Subcutaneous abdominal adipose tissue (tissue), 5 donors: ENCODE data around the gene DYRK2.

Source experiments
- H3K27ac ChIP-seq: one replicate; pipeline ENCODE4 v1.7.0; 2013; ENCODE audit warnings: low read depth, mild to moderate bottlenecking, inconsistent platforms, low read length, moderate library complexity
- H3K27me3 ChIP-seq, 5 donors: one replicate each; pipeline ENCODE4 v1.7.0; 2013; ENCODE audit warnings: low read length in 5 of 5, inconsistent platforms in 1 of 5; ENCODE audit not compliant: control insufficient read depth in 5 of 5, insufficient read depth in 4 of 5
- H3K36me3 ChIP-seq, 5 donors: one replicate each; pipeline ENCODE4 v1.7.0; 2013; ENCODE audit warnings: low read length in 5 of 5; ENCODE audit not compliant: control insufficient read depth in 5 of 5, insufficient read depth in 5 of 5
- H3K4me1 ChIP-seq, 5 donors: one replicate each; pipeline ENCODE4 v1.7.0; 2013; ENCODE audit warnings: low read length in 5 of 5, mild to moderate bottlenecking in 3 of 5, moderate library complexity in 1 of 5; ENCODE audit not compliant: control insufficient read depth in 5 of 5, insufficient read depth in 5 of 5
- H3K4me3 ChIP-seq, 5 donors: one replicate each; pipeline ENCODE4 v1.7.0; 2013; ENCODE audit warnings: low read length in 5 of 5, low read depth in 1 of 5
- H3K9ac ChIP-seq, 5 donors: one replicate each; pipeline ENCODE4 v1.7.0; 2013; ENCODE audit warnings: low read length in 5 of 5, mild to moderate bottlenecking in 4 of 5, moderate library complexity in 3 of 5
- H3K9me3 ChIP-seq, 5 donors: one replicate each; pipeline ENCODE4 v1.7.0; 2013; ENCODE audit warnings: low read length in 5 of 5; ENCODE audit not compliant: control insufficient read depth in 5 of 5
- donor health status: healthy.
- donor health status: healthy.
- donor health status: healthy.
- donor health status: healthy.
- donor health status: healthy.

Gene DYRK2

DNA sequence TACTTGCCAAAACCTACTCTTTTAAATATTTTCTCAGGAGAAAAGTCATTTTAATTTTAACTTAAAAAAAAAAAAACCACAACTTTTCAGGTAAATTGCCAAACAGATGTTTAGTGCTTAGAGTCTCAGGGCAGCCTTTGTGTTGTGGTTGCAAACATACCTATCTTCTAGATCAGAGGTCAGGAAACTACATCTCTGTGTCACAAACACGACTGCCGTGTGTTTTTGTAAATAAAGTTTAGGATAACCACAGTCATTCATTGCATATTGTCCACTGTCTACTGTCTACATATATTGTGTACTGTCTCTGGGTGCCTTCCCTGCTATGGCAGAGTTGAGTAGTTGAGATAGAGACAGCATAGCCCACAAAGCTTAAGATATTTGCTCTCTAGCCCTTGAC lies 48.9 kb downstream of the DYRK2 start:
- Histone ChIP-seq H3K27ac (no peak overlapping the region), H3K9me3 (no peaks in the 10 kb centered on the region), H3K4me3 (no peak overlapping the region), H3K9ac (no peak overlapping the region), H3K36me3 (no peaks in the 10 kb centered on the region), H3K4me1 (peaks cover 0 to 11% (median 0%) of the 10 kb centered on the region in 5 donors), H3K27me3 (no peaks in the 10 kb centered on the region)

DNA sequence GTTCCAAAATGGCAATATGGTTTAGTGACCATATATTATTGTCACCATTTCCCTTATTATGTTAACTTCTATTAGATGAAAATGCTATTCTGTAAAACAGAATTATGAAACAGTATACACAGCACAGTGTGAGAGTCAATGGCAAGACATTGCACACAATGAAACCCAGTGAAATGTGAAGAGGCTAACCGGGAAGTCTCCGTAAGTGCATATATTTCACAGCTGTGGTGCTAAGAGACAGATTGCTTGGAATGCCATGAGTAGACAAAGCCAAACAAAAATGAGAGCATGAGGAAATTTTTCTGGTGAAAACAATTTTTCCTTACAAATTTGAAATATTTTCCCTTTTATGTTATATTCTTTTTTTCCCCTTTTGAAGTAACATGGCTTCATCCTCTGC lies 49.4 kb downstream of the DYRK2 start:
- Histone ChIP-seq H3K4me1 (peaks cover 0 to 11% (median 0%) of the 10 kb centered on the region in 5 donors), H3K9me3 (no peaks in the 10 kb centered on the region), H3K27me3 (no peaks in the 10 kb centered on the region), H3K27ac (no peak overlapping the region), H3K9ac (no peak overlapping the region), H3K4me3 (no peak overlapping the region), H3K36me3 (no peaks in the 10 kb centered on the region)

DNA sequence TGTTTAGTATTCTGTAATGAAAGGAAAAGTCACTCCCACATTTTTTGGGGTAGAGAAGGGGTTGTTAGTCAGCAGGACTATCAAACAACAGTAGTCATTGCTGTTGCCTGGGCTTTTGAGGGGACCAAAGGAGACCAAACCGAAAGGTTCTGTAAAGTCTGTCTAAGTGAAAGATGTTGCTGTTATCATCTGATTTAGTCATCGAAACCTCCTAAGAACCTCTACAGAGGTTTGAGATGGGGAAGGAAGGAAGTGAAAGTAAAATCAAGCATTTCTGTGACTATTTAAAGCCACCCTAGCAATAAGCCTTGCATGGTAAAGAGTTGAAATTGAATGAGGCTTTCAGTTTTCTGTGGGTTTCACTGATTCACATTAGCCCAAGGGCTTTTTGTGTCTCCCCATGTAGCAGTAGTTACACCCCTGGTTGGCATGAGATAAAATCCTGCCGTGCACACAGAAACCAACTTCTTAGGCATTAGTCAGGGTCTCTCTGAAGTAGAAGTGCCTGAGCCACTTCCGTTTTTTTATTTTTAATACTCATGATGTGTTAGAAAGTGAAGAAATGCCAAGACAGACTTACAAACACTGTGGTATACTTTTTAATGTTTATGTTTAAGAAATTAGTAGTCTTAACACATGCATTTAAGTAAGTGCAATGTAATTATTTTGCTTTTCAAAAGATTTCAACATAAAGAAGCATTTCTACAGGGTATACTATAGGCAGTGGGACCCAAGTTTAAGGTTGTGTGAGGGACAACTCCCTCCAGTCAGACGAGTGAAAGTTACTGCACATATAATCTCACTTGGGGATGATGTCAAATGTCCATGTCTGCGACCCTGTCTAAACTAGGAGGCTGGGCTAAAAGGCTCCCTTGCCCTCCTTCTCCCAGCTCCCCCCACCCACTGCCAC lies 50.4 kb downstream of the DYRK2 start:
- Histone ChIP-seq H3K27me3 (no peaks in the 10 kb centered on the region), H3K27ac (no peak overlapping the region), H3K4me1 (peaks cover 0 to 11% (median 0%) of the 10 kb centered on the region in 5 donors), H3K4me3 (peak overlapping the region in 4 of 5 donors; percentile 31 to 55 (median 48)), H3K9ac (peak overlapping the region in 1 of 5 donors; percentile 4), H3K9me3 (no peaks in the 10 kb centered on the region), H3K36me3 (no peaks in the 10 kb centered on the region)

DNA sequence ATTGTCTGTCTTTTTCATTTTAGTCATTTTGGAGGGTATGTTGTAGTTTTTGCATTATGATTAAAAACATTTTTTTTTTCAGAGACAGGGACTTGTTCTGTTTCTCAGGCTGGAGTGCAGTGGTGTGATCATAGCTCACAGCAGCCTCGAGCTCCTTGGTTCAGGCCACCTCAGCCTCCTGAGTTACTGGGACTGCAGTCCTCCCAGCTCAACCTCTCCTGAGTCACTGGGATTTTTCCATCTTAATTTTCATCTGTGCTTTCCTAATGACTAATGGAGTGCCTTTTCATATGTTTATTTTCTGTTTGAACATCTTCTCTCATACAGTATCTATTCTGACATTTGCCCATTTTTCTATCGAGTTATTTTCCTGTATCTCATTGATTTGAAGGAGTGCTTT lies 52.6 kb downstream of the DYRK2 start:
- Histone ChIP-seq H3K27ac (no peak overlapping the region), H3K4me1 (peaks cover 0 to 15% (median 5%) of the 10 kb centered on the region in 5 donors), H3K4me3 (no peak overlapping the region), H3K36me3 (no peaks in the 10 kb centered on the region), H3K9ac (no peak overlapping the region), H3K9me3 (no peaks in the 10 kb centered on the region), H3K27me3 (no peaks in the 10 kb centered on the region)

- no peaks in the 10 kb centered on the region for H3K27me3 ChIP-seq
- H3K4me1 ChIP-seq: peaks cover 0 to 15% (median 5%) of the 10 kb centered on the region in 5 donors
- no peaks in the 10 kb centered on the region for H3K36me3 ChIP-seq
- H3K9me3 ChIP-seq: no peaks in the 10 kb centered on the region
- H3K9ac ChIP-seq: no peak overlapping the region
- H3K4me3 ChIP-seq: no peak overlapping the region
- no peak overlapping the region for H3K27ac ChIP-seq
Measured at GRCh38 chr12:67702136-67702535, 53.6 kb downstream of the DYRK2 start.

GRCh38 chr12:67704071-67704470 lies 55.5 kb downstream of the DYRK2 start:
- no peak overlapping the region for H3K4me3 ChIP-seq

DNA sequence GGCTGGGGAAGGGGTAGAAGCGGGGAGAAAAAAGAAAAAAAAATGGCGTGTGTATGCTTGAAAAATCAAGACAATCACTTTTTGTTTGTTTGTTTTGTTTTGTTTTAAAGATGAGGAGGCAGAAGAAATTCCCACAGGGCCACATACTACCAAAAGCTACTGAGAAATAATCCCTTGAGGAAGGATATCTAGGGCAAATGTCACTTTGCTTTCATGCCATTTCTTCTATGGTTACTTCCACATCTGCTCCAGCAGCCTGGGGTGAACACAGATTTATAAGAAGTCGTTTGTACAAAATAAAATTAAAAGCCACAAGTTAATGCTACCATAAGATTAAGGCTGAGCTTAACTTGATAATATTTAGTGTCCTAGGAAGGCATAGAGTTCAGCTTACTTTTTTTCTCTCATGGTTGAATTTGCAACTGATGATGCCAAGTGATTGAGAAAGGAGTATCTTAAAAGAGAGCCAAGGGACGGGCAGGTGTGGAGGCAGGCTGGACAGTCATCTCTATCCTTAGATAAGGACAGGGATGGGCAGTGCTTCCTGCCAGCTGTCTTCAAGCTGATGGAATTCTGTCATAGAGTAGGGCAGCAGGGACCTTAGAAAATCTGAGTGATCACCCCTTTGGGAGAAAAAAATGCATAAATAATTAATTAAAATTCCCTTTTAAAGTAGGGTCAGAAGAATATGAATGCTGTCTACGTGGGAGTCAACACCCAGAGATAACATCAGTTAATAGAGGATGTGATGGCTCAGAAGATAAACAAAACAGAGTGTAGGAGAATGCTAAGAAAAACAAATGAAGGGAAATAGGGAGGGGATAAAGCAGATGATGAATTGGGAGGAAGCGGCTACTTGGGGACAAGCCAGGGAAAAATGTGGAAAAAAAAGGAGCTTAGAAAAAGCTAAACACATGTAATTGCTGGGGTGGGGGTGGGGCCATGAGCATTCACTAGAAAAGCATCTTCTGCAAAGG lies 57.1 kb downstream of the DYRK2 start:
- Histone ChIP-seq H3K9me3 (no peaks in the 10 kb centered on the region), H3K9ac (no peak overlapping the region), H3K36me3 (no peaks in the 10 kb centered on the region), H3K27ac (no peak overlapping the region), H3K27me3 (no peaks in the 10 kb centered on the region), H3K4me3 (no peak overlapping the region), H3K4me1 (peaks cover 0 to 11% (median 5%) of the 10 kb centered on the region in 5 donors)

More at GRCh38 chr12:67704071-67704470, 55.5 kb downstream of the DYRK2 start:
- no peak overlapping the region for H3K27ac ChIP-seq
- no peaks in the 10 kb centered on the region for H3K27me3 ChIP-seq
- H3K9me3 ChIP-seq: no peaks in the 10 kb centered on the region
- H3K4me1 ChIP-seq: peaks cover 0 to 8% (median 5%) of the 10 kb centered on the region in 5 donors
- no peak overlapping the region for H3K9ac ChIP-seq
- no peaks in the 10 kb centered on the region for H3K36me3 ChIP-seq

GRCh38 chr12:67709367-67709954 lies 60.9 kb downstream of the DYRK2 start:
- no peaks in the 10 kb centered on the region for H3K27me3 ChIP-seq
- H3K36me3 ChIP-seq: no peaks in the 10 kb centered on the region
- peaks cover 0 to 11% (median 5%) of the 10 kb centered on the region in 5 donors for H3K4me1 ChIP-seq
- H3K4me3 ChIP-seq: no peak overlapping the region
- H3K9ac ChIP-seq: no peak overlapping the region
- H3K27ac ChIP-seq: no peak overlapping the region
- no peaks in the 10 kb centered on the region for H3K9me3 ChIP-seq

- no peaks in the 10 kb centered on the region for H3K36me3 ChIP-seq
- H3K9me3 ChIP-seq: no peaks in the 10 kb centered on the region
- H3K4me3 ChIP-seq: no peak overlapping the region
- no peak overlapping the region for H3K9ac ChIP-seq
- H3K27me3 ChIP-seq: no peaks in the 10 kb centered on the region
- H3K27ac ChIP-seq: no peak overlapping the region
- peaks cover 0 to 7% (median 2%) of the 10 kb centered on the region in 5 donors for H3K4me1 ChIP-seq
Measured at GRCh38 chr12:67710582-67710981, 62.0 kb downstream of the DYRK2 start.
